Measurements from ENCODE around the gene RBM39. TPM values are rescaled to one million over a fixed set of nuclear protein-coding genes. Genes with fewer than 3 reads are reported as not detected.
A peak's percentile ranks its signal among the peaks of the same experiment; 100 is the strongest.
"Not testable (repeated sequence)": the region's sequence is repeated elsewhere in the genome, so short reads cannot be mapped to it uniquely, and the experiment has no call there.

Gene RBM39
- total RNA-seq, 1 experiment from 2014 or later = 347 TPM

- H2BK12ac ChIP-seq (ENCODE audit: insufficient read length, low read depth, low read length); H3T11ph ChIP-seq (ENCODE audit: low read length); DNase-seq; H3K79me1 ChIP-seq (ENCODE audit: insufficient read depth, low read depth, low read length, poor library complexity, severe bottlenecking); H3K23me2 ChIP-seq (ENCODE audit: insufficient read length, low read depth, low read length, poor library complexity, severe bottlenecking); H2BK15ac ChIP-seq (ENCODE audit: low read depth, low read length); H4K8ac ChIP-seq (replicated peaks; ENCODE audit: insufficient read length, low read depth, low read length); H3K14ac ChIP-seq (ENCODE audit: insufficient read depth, low read length); H4K20me1 ChIP-seq (ENCODE audit: control insufficient read depth, insufficient read depth, insufficient read length); H3K56ac ChIP-seq (ENCODE audit: insufficient read length, low read depth, low read length); H3K4me1 ChIP-seq (ENCODE audit: insufficient read depth, low read length); H2AK5ac ChIP-seq (ENCODE audit: insufficient read length, low read length); H3K9me3 ChIP-seq (ENCODE audit: control insufficient read depth, low read depth, low read length); H3K79me2 ChIP-seq (ENCODE audit: insufficient read depth, low read length); H3K27me3 ChIP-seq (ENCODE audit: insufficient read depth, low read length); H3K18ac ChIP-seq (ENCODE audit: insufficient read length, low read depth, low read length); H3K9me3 Mint-ChIP-seq; H4K5ac ChIP-seq (ENCODE audit: insufficient read length, low read depth, low read length); H2BK20ac ChIP-seq (ENCODE audit: low read depth, low read length, poor library complexity, severe bottlenecking); H2AFZ ChIP-seq (ENCODE audit: low read length); H3K4me1 Mint-ChIP-seq; H3K4me3 Mint-ChIP-seq; H3K27ac ChIP-seq (ENCODE audit: insufficient read length, low read depth, low read length); H3K9ac ChIP-seq (ENCODE audit: extremely low read depth, insufficient read length, low read length); H2BK5ac ChIP-seq (ENCODE audit: insufficient read length, low read length); H4K91ac ChIP-seq (ENCODE audit: insufficient read length, low read depth, low read length); H3K4me2 ChIP-seq (ENCODE audit: insufficient read depth, insufficient read length, low read length); H3K23ac ChIP-seq (ENCODE audit: insufficient read length, low read depth, low read length); H3K4ac ChIP-seq (ENCODE audit: low read depth, low read length); H3K27me3 Mint-ChIP-seq (ENCODE audit: low read depth); H2BK120ac ChIP-seq (ENCODE audit: low read depth, low read length, poor library complexity, severe bottlenecking): not testable (repeated sequence)
- Mint-ChIP-seq H3K27ac (peak overlapping the region in 1 of 3 experiments; percentile 76; a peak in 1 of 7 replicates), H3K36me3 (ENCODE audit: insufficient read depth in 1 of 3, low read depth in 3 of 3) (peaks cover 36 to 85% (median 71%) of the 10 kb centered on the region in 3 experiments; a peak in 6 of 7 replicates)
- WGBS (ENCODE audit: extremely low coverage, insufficient read length, low lambda C conversion rate) = no CpG with 5 or more reads among the region's 11 CpGs
Measured at GRCh38 chr20:35705894-35706293, 36.2 kb downstream of the RBM39 start.

All from H9 (cell line).